HG03575 (cell line): Measurements from ENCODE around the gene MYCBPAP.
"Not testable (repeated sequence)": the region's sequence is repeated elsewhere in the genome, so short reads cannot be mapped to it uniquely, and the experiment has no call there.

Experiments used
- ATAC-seq: cut with Tn5 transposase; IDR thresholded peaks from one replicate; pipeline ENCODE4 v1.9.1; 2021; ENCODE audit not compliant: unreplicated experiment, insufficient number of reproducible peaks, low FRiP score; ENCODE audit errors: extremely low read depth

Gene MYCBPAP

GRCh38 chr17:50470426-50470825 is 37.8 kb upstream of the MYCBPAP start:
- ATAC-seq: no peak

- no peak for ATAC-seq
Observed at GRCh38 chr17:50471009-50471905, 37.0 kb upstream of the MYCBPAP start.

DNA sequence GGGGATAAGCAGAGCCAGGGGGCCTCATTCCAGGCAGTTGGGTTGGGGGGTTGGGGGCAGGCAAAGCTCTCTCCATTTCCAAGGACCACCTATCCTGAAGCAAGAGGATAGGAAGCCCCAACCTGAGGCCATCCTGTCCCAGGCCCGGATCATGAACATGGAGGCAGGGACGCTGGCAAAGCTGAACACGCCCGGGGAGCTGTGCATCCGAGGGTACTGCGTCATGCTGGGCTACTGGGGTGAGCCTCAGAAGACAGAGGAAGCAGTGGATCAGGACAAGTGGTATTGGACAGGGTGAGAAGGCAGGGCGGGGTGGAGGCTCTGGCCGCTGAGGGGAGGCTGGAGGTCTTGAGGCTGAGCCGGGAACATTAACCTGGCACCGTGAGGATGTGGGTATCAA is 36.0 kb upstream of the MYCBPAP start:
- ATAC-seq: no peak

DNA sequence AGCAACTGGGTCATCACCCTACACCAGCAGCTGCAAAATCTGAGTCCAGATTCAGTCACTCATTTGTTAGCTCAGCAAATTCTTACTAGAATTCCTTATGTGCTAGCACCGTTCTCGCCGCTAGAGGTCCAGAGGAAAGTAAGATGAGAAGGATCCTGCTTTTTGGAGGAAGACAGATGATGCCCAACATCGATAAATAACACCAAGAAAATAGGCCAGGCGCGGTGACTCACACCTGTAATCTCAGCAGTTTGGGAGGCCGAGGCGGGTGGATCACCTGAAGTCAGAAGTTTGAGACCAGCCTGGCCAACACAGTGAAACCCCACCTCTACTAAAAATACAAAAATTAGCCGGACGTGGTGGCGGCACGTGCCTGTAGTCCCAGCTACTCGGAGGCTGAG is 35.5 kb upstream of the MYCBPAP start:
- not testable (repeated sequence) for ATAC-seq

GRCh38 chr17:50473901-50474300 is 34.3 kb upstream of the MYCBPAP start:
- ATAC-seq: no peak

- ATAC-seq: no peak
Observed at GRCh38 chr17:50474523-50474922, 33.7 kb upstream of the MYCBPAP start.

- no peak for ATAC-seq
Observed at GRCh38 chr17:50475362-50475761, 32.9 kb upstream of the MYCBPAP start.

DNA sequence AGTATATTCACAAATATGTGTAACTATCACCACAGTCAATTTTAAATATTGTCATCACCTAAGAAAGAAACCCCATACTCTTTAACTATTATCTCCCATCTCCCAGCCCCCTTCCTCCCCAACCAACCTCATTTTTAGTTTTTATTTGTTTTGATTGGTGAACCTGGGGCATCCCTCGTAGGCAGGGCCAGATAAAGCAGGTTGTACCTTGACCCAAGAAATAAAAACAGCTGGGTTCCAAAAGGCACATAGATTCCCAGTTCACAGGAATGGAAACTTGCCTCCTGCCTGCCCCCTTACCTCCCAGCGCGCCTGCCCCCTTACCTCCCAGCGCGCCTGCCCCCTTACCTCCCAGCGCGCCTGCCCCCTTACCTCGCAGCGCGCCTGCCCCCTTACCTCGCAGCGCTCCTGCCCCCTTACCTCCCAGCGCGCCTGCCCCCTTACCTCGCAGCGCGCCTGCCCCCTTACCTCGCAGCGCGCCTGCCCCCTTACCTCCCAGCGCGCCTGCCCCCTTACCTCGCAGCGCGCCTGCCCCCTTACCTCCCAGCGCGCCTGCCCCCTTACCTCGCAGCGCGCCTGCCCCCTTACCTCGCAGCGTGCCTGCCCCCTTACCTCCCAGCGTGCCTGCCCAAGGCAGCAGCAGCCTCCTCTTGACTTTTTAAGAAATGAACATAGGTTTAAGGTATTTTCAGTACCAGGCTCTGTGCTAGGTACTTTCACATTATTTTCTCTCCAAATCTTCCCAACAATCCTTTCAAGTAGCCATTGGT is 32.3 kb upstream of the MYCBPAP start:
- not testable (repeated sequence) for ATAC-seq

GRCh38 chr17:50476545-50477315 is 31.5 kb upstream of the MYCBPAP start:
- no peak for ATAC-seq

DNA sequence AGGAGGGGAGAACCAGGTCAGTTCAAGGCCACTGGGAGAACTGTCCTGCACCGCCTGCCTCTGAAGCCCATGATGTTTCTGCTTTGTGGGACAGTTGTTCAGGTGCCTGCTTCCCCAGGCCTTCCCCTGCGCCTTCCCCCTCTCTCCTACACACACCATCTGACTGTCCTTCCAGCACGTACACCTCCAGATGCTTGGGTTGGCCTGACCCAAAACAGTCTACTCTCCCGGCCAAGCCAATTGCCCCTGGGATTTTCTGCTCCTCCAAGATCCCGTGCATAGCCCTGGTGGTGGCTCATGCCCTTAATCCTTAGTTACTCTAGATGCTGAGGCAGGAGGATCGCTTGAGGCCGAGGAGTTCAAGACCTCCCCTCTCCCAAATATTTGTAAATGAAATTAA is 30.3 kb upstream of the MYCBPAP start:
- ATAC-seq: no peak

GRCh38 chr17:50478391-50479381 is 29.6 kb upstream of the MYCBPAP start, which contains the start of gene RSAD1:
RSAD1 (plus strand) TSS chr17:50478860; CDS start chr17:50478885, 25 bp downstream.
- no peak for ATAC-seq

- ATAC-seq: no peak
Observed at GRCh38 chr17:50479522-50480141, 28.6 kb upstream of the MYCBPAP start.

DNA sequence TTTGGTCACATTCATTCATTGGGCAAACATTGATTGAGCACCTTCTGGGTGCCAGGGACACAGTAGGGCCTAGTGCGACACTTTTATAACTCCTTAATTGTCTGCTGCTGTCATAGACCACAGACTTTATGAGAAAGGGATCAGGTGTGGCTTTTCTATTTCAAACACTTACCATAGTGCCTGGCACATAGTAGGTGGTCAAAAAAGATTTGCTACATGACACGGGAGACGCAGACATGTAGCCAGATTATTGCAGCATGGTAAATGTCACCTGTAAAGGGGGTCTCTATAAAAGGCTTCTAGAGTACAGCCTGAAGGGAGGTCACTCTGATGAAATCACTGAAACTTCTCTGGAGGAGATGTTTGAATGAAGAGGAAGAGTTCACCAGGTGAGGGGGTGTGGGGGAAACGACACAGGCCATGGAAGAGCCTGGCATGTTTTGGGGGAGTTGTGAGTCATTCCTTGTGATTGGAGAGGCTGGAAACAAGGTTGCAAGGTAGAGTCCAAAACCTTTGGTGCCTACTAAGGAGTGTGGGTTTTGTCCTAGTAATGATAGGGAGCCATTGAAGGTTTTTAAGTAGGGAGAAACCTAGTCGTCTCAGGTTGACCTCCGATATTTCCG is 28.0 kb upstream of the MYCBPAP start:
- ATAC-seq: no peak

DNA sequence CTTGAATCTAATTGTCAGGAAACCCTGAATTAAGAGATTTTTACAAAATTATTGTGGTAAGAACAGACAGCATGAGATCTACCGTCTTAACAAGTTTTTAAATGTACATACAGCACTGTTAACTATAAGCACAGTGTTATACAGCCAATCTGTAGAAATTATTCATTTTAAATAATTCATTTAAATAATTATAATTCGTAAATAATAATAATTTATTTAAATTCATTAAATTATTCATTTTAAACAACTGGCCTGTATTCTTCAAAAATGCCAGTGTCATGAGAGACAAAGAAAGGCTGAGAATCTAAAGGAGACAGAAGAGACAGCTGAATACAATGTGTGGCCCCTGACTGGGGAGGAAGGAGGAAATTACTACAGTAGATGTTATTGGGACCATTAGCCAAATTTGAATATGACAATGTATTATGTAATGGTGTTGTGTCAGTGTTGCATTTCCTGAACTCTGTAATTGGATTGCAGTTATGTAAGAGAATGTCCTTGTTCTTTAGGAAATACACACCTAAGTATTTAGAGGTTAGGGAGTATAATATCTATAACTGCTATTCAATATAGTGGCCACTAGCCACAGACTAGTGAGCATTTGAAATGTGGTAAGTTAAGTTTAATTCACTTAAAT is 27.3 kb upstream of the MYCBPAP start:
- no peak for ATAC-seq

- no peak for ATAC-seq
Observed at GRCh38 chr17:50481648-50482047, 26.6 kb upstream of the MYCBPAP start.

- ATAC-seq: no peak
Observed at GRCh38 chr17:50482110-50482509, 26.1 kb upstream of the MYCBPAP start.

DNA sequence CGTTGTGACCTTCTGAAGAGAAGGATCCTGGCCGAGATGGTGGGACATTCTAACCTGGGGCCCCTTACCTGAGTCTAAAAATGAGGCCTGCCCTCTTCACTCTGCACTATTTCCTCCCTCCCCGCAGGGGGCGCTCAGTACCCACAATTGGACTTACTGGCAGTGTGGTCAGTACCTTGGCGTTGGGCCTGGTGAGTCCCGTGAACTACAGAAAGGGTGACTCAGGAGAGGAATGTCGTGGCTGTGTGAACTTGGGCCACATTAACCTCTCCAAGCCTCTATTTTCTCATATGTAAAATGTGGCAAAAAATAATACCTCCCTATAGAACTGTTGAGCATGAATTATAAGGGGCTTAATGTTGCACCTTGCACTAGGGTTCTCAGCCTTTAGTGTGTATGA is 25.7 kb upstream of the MYCBPAP start:
- no peak for ATAC-seq
